Caco-2 (cell line): ENCODE measurements around the gene RPN2. TPM values are rescaled to one million over a fixed set of nuclear protein-coding genes. Genes with fewer than 3 reads are reported as not detected.

ENCODE experiments used
- BruUV-seq: library from RNA; stranded (reverse); fragments of 400-500 nt; replicated peaks from 2 replicates; lab custom pipeline; 2021; lab: Mats Ljungman, UMichigan
- CTCF ChIA-PET: fragments of 300-600 bp; sonication (Branson Sonifier 250); formaldehyde crosslinking; loops from one replicate; lab custom pipeline; 2022; ENCODE audit warnings: antibody characterized with exemption; lab: Charles Lee
- POLR2A ChIA-PET: fragments of 300-600 bp; sonication (Branson Sonifier 250); formaldehyde crosslinking; loops from one replicate; lab custom pipeline; 2022; ENCODE audit warnings: antibody characterized with exemption; lab: Charles Lee
- DNase-seq, 2 experiments: peaks; one replicate each; pipeline versions ENCODE4 v3.0.0 to v3.0.0-alpha.2; 2020 to 2022
- H3K27me3 ChIP-seq: replicated peaks from 2 replicates; pipeline ENCODE4 v1.6.0; 2011; ENCODE audit warnings: low read length; ENCODE audit not compliant: control insufficient read depth, insufficient read depth
- H3K36me3 ChIP-seq: 2 replicates; pipeline ENCODE4 v1.5.1; 2011; ENCODE audit warnings: low read length; ENCODE audit not compliant: control insufficient read depth, insufficient read depth
- H3K4me1 ChIP-seq: fragments of 250-450 bp; sonication (Bioruptor Pico); 2 replicates; pipeline ENCODE4 v1.5.1; 2020; ENCODE audit warnings: mild to moderate bottlenecking
- H3K4me3 ChIP-seq: 2 replicates; pipeline ENCODE4 v1.5.1; 2011; ENCODE audit warnings: low read depth, mild to moderate bottlenecking, control low read depth, low read length
- H3K9me3 ChIP-seq: fragments of 250-450 bp; sonication (Bioruptor Pico); 2 replicates; pipeline ENCODE4 v1.5.1; 2020; ENCODE audit warnings: mild to moderate bottlenecking, moderate library complexity
- H3K27ac Mint-ChIP-seq: one replicate; pipeline ENCODE4 v1.8.0; 2022; ENCODE audit warnings: mixed read lengths; ENCODE audit not compliant: unreplicated experiment
- H3K27me3 Mint-ChIP-seq: one replicate; pipeline ENCODE4 v1.8.0; 2022; ENCODE audit warnings: mixed read lengths; ENCODE audit not compliant: insufficient read depth, unreplicated experiment
- H3K36me3 Mint-ChIP-seq: one replicate; pipeline ENCODE4 v1.8.0; 2022; ENCODE audit warnings: mild to moderate bottlenecking, mixed read lengths; ENCODE audit not compliant: insufficient read depth, unreplicated experiment
- H3K4me1 Mint-ChIP-seq: one replicate; pipeline ENCODE4 v1.8.0; 2022; ENCODE audit warnings: low read depth, mixed read lengths; ENCODE audit not compliant: unreplicated experiment
- H3K4me3 Mint-ChIP-seq: one replicate; pipeline ENCODE4 v1.8.0; 2022; ENCODE audit warnings: mild to moderate bottlenecking, moderate library complexity, mixed read lengths; ENCODE audit not compliant: unreplicated experiment
- H3K9me3 Mint-ChIP-seq: one replicate; pipeline ENCODE4 v1.8.0; 2022; ENCODE audit warnings: mixed read lengths; ENCODE audit not compliant: unreplicated experiment
- intact Hi-C: fragments of 100-400 bp; cut with micrococcal nuclease; formaldehyde crosslinking; loops from one replicate; pipeline ENCODE4 v1.10.0; 2022; ENCODE audit not compliant: unreplicated experiment
- total RNA-seq: library from RNA; stranded (reverse); gene quantifications from 2 replicates; pipeline ENCODE4 v1.2.3, GENCODE V29; 2022
- TF ChIP-seq, protein P1 (sequence below), 2 experiments: fragments of 200-600 bp in 1 of 2; IDR thresholded peaks; 1 replicate in 1 of 2; 2 replicates in 1 of 2; pipeline versions ENCODE4 v1.5.1 to v1.8.0; 2011 to 2022; ENCODE audit warnings: antibody characterized with exemption in 1 of 2, control low read depth in 1 of 2, inconsistent platforms in 1 of 2, low read depth in 1 of 2, low read length in 1 of 2, mild to moderate bottlenecking in 1 of 2, moderate library complexity in 1 of 2; ENCODE audit not compliant: insufficient read depth in 1 of 2, severe bottlenecking in 1 of 2, unreplicated experiment in 1 of 2

RPN2 gene
- total RNA-seq, 1 experiment from 2014 or later = 838 TPM

DNA sequence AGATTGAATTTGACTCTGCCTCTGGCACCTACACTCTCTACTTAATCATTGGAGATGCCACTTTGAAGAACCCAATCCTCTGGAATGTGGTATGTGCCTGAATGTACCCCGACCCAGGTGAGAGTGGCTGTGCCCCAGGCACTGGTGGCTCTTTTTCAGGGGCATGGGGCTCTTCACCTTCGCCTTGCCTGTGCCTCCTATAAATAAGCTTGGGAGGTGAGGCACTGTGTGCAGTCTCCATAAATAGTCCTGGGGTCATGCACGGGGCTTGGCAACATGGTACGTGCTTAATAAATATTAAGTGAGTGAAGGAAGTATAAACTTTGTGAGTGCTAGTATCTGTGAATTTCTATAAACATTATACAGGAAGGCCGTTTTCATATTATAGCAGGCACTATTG, 49.5 kb downstream of the RPN2 start:
- H3K36me3 Mint-ChIP-seq = peaks cover 99% of the 10 kb centered on the region
- TF ChIP-seq, protein P1, sequence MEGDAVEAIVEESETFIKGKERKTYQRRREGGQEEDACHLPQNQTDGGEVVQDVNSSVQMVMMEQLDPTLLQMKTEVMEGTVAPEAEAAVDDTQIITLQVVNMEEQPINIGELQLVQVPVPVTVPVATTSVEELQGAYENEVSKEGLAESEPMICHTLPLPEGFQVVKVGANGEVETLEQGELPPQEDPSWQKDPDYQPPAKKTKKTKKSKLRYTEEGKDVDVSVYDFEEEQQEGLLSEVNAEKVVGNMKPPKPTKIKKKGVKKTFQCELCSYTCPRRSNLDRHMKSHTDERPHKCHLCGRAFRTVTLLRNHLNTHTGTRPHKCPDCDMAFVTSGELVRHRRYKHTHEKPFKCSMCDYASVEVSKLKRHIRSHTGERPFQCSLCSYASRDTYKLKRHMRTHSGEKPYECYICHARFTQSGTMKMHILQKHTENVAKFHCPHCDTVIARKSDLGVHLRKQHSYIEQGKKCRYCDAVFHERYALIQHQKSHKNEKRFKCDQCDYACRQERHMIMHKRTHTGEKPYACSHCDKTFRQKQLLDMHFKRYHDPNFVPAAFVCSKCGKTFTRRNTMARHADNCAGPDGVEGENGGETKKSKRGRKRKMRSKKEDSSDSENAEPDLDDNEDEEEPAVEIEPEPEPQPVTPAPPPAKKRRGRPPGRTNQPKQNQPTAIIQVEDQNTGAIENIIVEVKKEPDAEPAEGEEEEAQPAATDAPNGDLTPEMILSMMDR (IDR thresholded peaks at IDR 0.05; ENCODE audit: insufficient read depth in 1 of 2, low read depth in 1 of 2, low read length in 1 of 2, severe bottlenecking in 1 of 2, unreplicated experiment in 1 of 2) = no peak
- BruUV-seq = TSS peak; percentile 9
- peaks cover 15% of the 10 kb centered on the region for H3K36me3 ChIP-seq
- no peaks in the 10 kb centered on the region for H3K4me1 Mint-ChIP-seq
- H3K27ac Mint-ChIP-seq = no peak overlapping the region
- CTCF ChIA-PET = no interaction called here
- intact Hi-C loops = no loop called here
- POLR2A ChIA-PET = interaction anchor here (0.6 kb wide), 1 partner anchor 153 kb away, joined by 3 read pairs; no protein-coding TSS in a partner anchor
- no peak overlapping the region for H3K4me3 Mint-ChIP-seq
- no peaks in the 10 kb centered on the region for H3K9me3 ChIP-seq
- H3K27me3 Mint-ChIP-seq = no peaks in the 10 kb centered on the region
- H3K4me3 ChIP-seq = no peak overlapping the region
- peak in 1 of 2 experiments; percentile 21 for DNase-seq
- no peaks in the 10 kb centered on the region for H3K27me3 ChIP-seq
- H3K9me3 Mint-ChIP-seq = no peaks in the 10 kb centered on the region
- H3K4me1 ChIP-seq = no peaks in the 10 kb centered on the region

DNA sequence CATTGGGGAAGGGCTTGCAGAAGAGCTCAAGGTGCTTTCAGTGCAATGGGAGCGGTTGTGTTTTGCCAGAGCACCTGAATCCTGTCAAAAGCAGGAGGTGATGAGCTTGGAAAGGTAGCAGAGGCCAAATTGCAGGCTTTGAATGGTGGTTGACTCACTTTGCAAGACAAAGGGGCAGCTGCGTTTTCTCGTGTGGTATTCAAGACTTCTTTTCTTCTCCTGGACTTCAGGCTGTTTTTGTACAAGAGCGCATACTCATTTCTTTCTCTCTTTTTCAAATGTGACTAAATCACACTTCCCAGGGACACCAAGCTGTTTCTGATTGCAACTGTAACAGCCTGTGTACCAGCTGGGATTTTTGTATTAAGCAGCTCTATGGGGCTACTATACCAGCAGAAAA, 50.2 kb downstream of the RPN2 start:
- H3K4me3 Mint-ChIP-seq = no peak overlapping the region
- BruUV-seq = no TSS peak
- H3K9me3 Mint-ChIP-seq = no peaks in the 10 kb centered on the region
- no peak overlapping the region for H3K27ac Mint-ChIP-seq
- DNase-seq = peak in 1 of 2 experiments; percentile 30
- Histone ChIP-seq H3K27me3 (no peaks in the 10 kb centered on the region), H3K36me3 (peaks cover 10% of the 10 kb centered on the region), H3K4me1 (no peaks in the 10 kb centered on the region), H3K4me3 (no peak overlapping the region), H3K9me3 (no peaks in the 10 kb centered on the region)
- intact Hi-C loops = no loop called here
- ChIA-PET POLR2A (interaction anchor here (0.5 to 0.6 kb wide), 2 partner anchors 46 to 153 kb away, joined by 3 read pairs; no protein-coding TSS in a partner anchor), CTCF (interaction anchor here (0.9 kb wide), 1 partner anchor 8 kb away, joined by 3 read pairs; no protein-coding TSS in a partner anchor)
- TF ChIP-seq, protein P1 (IDR thresholded peaks at IDR 0.05; ENCODE audit: insufficient read depth in 1 of 2, low read depth in 1 of 2, low read length in 1 of 2, severe bottlenecking in 1 of 2, unreplicated experiment in 1 of 2) = no peak
- peaks cover 99% of the 10 kb centered on the region for H3K36me3 Mint-ChIP-seq
- no peaks in the 10 kb centered on the region for H3K4me1 Mint-ChIP-seq
- no peaks in the 10 kb centered on the region for H3K27me3 Mint-ChIP-seq

DNA sequence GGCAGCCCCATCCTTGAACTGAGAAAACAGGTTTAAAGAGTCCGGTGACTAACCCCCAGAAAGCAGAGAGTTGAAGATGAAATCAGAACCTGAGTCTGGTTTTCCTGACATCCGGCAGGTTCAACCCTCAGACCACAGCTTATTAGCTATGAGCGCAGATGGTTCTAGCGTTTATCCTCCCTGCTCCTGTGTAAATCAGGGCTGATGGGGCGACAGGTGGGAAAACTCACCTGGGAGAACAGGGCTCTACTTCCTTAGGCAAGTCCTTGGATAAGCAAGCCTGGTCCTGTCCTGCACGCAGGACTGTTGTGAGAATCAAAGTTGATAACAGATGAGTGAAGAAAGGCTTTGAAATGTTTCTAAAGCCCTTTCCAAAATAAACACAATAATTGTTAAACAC, 51.1 kb downstream of the RPN2 start:
- TF ChIP-seq, protein P1 (IDR thresholded peaks at IDR 0.05; ENCODE audit: insufficient read depth in 1 of 2, low read depth in 1 of 2, low read length in 1 of 2, severe bottlenecking in 1 of 2, unreplicated experiment in 1 of 2) = no peak
- H3K36me3 Mint-ChIP-seq = peaks cover 99% of the 10 kb centered on the region
- POLR2A ChIA-PET = interaction anchor here (0.7 kb wide), 1 partner anchor 8 kb away, joined by 3 read pairs; no protein-coding TSS in a partner anchor

More for the DNA sequence above, 51.1 kb downstream of the RPN2 start:
- CTCF ChIA-PET = no interaction called here
- H3K27me3 ChIP-seq = no peaks in the 10 kb centered on the region
- Mint-ChIP-seq H3K9me3 (no peaks in the 10 kb centered on the region), H3K27ac (no peak overlapping the region), H3K4me1 (no peaks in the 10 kb centered on the region), H3K27me3 (no peaks in the 10 kb centered on the region), H3K4me3 (no peak overlapping the region)
- intact Hi-C loops = no loop called here
- peaks cover 12% of the 10 kb centered on the region for H3K36me3 ChIP-seq
- no peak for DNase-seq
- H3K4me3 ChIP-seq = no peak overlapping the region
- H3K4me1 ChIP-seq = no peaks in the 10 kb centered on the region
- BruUV-seq = no TSS peak
- no peaks in the 10 kb centered on the region for H3K9me3 ChIP-seq
